Measurements from ENCODE around the gene CCAR1.
"Not testable (repeated sequence)": the region's sequence is repeated elsewhere in the genome, so short reads cannot be mapped to it uniquely, and the experiment has no call there.

Gene CCAR1

GRCh38 chr10:68742397-68742796 is 21.4 kb downstream of the CCAR1 start:
- TF ChIP-seq CTCF (IDR thresholded peaks at IDR 0.05; ENCODE audit: insufficient read depth, low read depth, low read length, missing control alignments), result no peak
- DNase-seq (ENCODE audit: low read depth), result no peak
- H3K4me3 ChIP-seq (ENCODE audit: low read length), result no peak overlapping the region

GRCh38 chr10:68752711-68753350 is 31.8 kb downstream of the CCAR1 start:
- TF ChIP-seq CTCF (IDR thresholded peaks at IDR 0.05; ENCODE audit: insufficient read depth, low read depth, low read length, missing control alignments), result no peak
- DNase-seq (ENCODE audit: low read depth), result no peak
- H3K4me3 ChIP-seq (ENCODE audit: low read length), result no peak overlapping the region

GRCh38 chr10:68756246-68756645 is 35.2 kb downstream of the CCAR1 start:
- no peak overlapping the region for H3K4me3 ChIP-seq (ENCODE audit: low read length)
- TF ChIP-seq CTCF (IDR thresholded peaks at IDR 0.05; ENCODE audit: insufficient read depth, low read depth, low read length, missing control alignments), result no peak
- no peak for DNase-seq (ENCODE audit: low read depth)

GRCh38 chr10:68756766-68757165 is 35.7 kb downstream of the CCAR1 start:
- no peak for TF ChIP-seq CTCF (IDR thresholded peaks at IDR 0.05; ENCODE audit: insufficient read depth, low read depth, low read length, missing control alignments)
- no peak for DNase-seq (ENCODE audit: low read depth)

GRCh38 chr10:68759223-68759863 is 38.3 kb downstream of the CCAR1 start:
- TF ChIP-seq CTCF (IDR thresholded peaks at IDR 0.05; ENCODE audit: insufficient read depth, low read depth, low read length, missing control alignments), result no peak
- DNase-seq (ENCODE audit: low read depth), result no peak
- H3K4me3 ChIP-seq (ENCODE audit: low read length), result no peak overlapping the region

More at GRCh38 chr10:68756766-68757165, 35.7 kb downstream of the CCAR1 start:
- no peak overlapping the region for H3K4me3 ChIP-seq (ENCODE audit: low read length)

- H3K4me3 ChIP-seq (ENCODE audit: low read length), result no peak overlapping the region
- TF ChIP-seq CTCF (IDR thresholded peaks at IDR 0.05; ENCODE audit: insufficient read depth, low read depth, low read length, missing control alignments), result no peak
- no peak for DNase-seq (ENCODE audit: low read depth)
Observed at GRCh38 chr10:68759967-68760366, 38.9 kb downstream of the CCAR1 start.

- DNase-seq (ENCODE audit: low read depth), result not testable (repeated sequence)
Observed at GRCh38 chr10:68767407-68767806, 46.4 kb downstream of the CCAR1 start.

More at GRCh38 chr10:68767407-68767806, 46.4 kb downstream of the CCAR1 start:
- not testable (repeated sequence) for H3K4me3 ChIP-seq (ENCODE audit: low read length)

All from epithelial cell of esophagus (primary cell).